MM.1S (cell line): ENCODE measurements around the gene NMB.

Experiments used
- DNase-seq: peaks from one replicate; pipeline ENCODE4 v3.0.0-alpha.2; 2015
- H2AFZ ChIP-seq: fragments of 300-600 bp; sonication (generic); 2 replicates; pipeline ENCODE4 v1.6.0; 2016; ENCODE audit warnings: antibody characterized with exemption, low read length
- H3F3A ChIP-seq: fragments of 300-600 bp; sonication (generic); 2 replicates; pipeline ENCODE4 v1.6.1; 2016; ENCODE audit warnings: mild to moderate bottlenecking, antibody characterized with exemption, low read length, moderate library complexity, mixed read lengths; ENCODE audit not compliant: insufficient read depth
- H3K27ac ChIP-seq: fragments of 300-600 bp; sonication (generic); 2 replicates; pipeline ENCODE4 v1.5.1; 2016; ENCODE audit warnings: mild to moderate bottlenecking, low read length
- H3K27me3 ChIP-seq: fragments of 300-600 bp; sonication (generic); replicated peaks from 2 replicates; pipeline ENCODE4 v1.6.0; 2016; ENCODE audit warnings: low read length; ENCODE audit not compliant: insufficient read depth
- H3K36me3 ChIP-seq: fragments of 300-600 bp; sonication (generic); replicated peaks from 2 replicates; pipeline ENCODE4 v1.6.1; 2016; ENCODE audit warnings: mild to moderate bottlenecking, low read length, mixed read lengths; ENCODE audit not compliant: insufficient read depth
- H3K4me1 ChIP-seq: fragments of 300-600 bp; sonication (generic); 2 replicates; pipeline ENCODE4 v1.6.1; 2016; ENCODE audit warnings: low read length, mixed read lengths
- H3K4me2 ChIP-seq: fragments of 300-600 bp; sonication (generic); 2 replicates; pipeline ENCODE4 v1.6.0; 2016; ENCODE audit warnings: low read depth, low read length
- H3K4me3 ChIP-seq: fragments of 300-600 bp; sonication (generic); 2 replicates; pipeline ENCODE4 v1.5.1; 2016; ENCODE audit warnings: low read length, mixed read lengths
- H3K79me2 ChIP-seq: fragments of 300-600 bp; sonication (generic); 2 replicates; pipeline ENCODE4 v1.6.1; 2016; ENCODE audit warnings: mixed run types, low read length, mixed read lengths
- H3K9ac ChIP-seq: fragments of 300-600 bp; sonication (generic); 2 replicates; pipeline ENCODE4 v1.6.1; 2016; ENCODE audit warnings: low read length, mixed read lengths
- H3K9me2 ChIP-seq: fragments of 300-600 bp; sonication (generic); replicated peaks from 2 replicates; pipeline ENCODE4 v1.6.1; 2016; ENCODE audit warnings: mild to moderate bottlenecking, low read length, mixed read lengths; ENCODE audit not compliant: insufficient read depth
- H3K9me3 ChIP-seq: fragments of 300-600 bp; sonication (generic); replicated peaks from 2 replicates; pipeline ENCODE4 v1.6.1; 2016; ENCODE audit warnings: mild to moderate bottlenecking, low read length, mixed read lengths; ENCODE audit not compliant: insufficient read depth
- H4K20me1 ChIP-seq: fragments of 300-600 bp; sonication (generic); 2 replicates; pipeline ENCODE4 v1.6.1; 2016; ENCODE audit warnings: mild to moderate bottlenecking, low read length, moderate library complexity, mixed read lengths; ENCODE audit not compliant: insufficient read depth
- EZH2 ChIP-seq: fragments of 300-600 bp; sonication (generic); optimal IDR thresholded peaks from 2 replicates; pipeline ENCODE3; 2017; ENCODE audit warnings: low read depth, mild to moderate bottlenecking, antibody characterized with exemption, low read length, mixed read lengths
- EZH2phosphoT487 ChIP-seq: fragments of 300-600 bp; sonication (generic); IDR thresholded peaks from 2 replicates; pipeline ENCODE4 v1.6.1; 2018; ENCODE audit warnings: antibody characterized with exemption, low read length
- TF ChIP-seq, protein P1 (sequence below): fragments of 300-600 bp; sonication (generic); IDR thresholded peaks from 2 replicates; pipeline ENCODE4 v1.5.1; 2016; ENCODE audit warnings: antibody characterized with exemption, low read length, mixed read lengths

Gene NMB

GRCh38 chr15:84684092-84684491 lies 26.1 kb upstream of the NMB start:
- Histone ChIP-seq H3K9me2 (no peaks in the 10 kb centered on the region), H2AFZ (no peak overlapping the region)

GRCh38 chr15:84681831-84682230 lies 23.8 kb upstream of the NMB start:
- Histone ChIP-seq H3K4me2 (no peak overlapping the region), H3K9ac (no peak overlapping the region), H3K4me1 (no peaks in the 10 kb centered on the region), H3F3A (0 out of 2 replicates have a peak, but pooled peaks cover 3% of the 10 kb centered on the region), H3K27me3 (no peaks in the 10 kb centered on the region), H3K36me3 (peaks cover 5% of the 10 kb centered on the region; the same call in 1 of the 2 replicates), H4K20me1 (no peaks in the 10 kb centered on the region), H3K27ac (no peak overlapping the region), H3K9me3 (no peaks in the 10 kb centered on the region), H3K79me2 (peaks cover 14% of the 10 kb centered on the region; the same call in 1 of the 2 replicates), H3K9me2 (no peaks in the 10 kb centered on the region), H2AFZ (no peak overlapping the region), H3K4me3 (no peak overlapping the region)
- TF ChIP-seq EZH2 (no peak), EZH2phosphoT487 (no peak)
- TF ChIP-seq, protein P1, sequence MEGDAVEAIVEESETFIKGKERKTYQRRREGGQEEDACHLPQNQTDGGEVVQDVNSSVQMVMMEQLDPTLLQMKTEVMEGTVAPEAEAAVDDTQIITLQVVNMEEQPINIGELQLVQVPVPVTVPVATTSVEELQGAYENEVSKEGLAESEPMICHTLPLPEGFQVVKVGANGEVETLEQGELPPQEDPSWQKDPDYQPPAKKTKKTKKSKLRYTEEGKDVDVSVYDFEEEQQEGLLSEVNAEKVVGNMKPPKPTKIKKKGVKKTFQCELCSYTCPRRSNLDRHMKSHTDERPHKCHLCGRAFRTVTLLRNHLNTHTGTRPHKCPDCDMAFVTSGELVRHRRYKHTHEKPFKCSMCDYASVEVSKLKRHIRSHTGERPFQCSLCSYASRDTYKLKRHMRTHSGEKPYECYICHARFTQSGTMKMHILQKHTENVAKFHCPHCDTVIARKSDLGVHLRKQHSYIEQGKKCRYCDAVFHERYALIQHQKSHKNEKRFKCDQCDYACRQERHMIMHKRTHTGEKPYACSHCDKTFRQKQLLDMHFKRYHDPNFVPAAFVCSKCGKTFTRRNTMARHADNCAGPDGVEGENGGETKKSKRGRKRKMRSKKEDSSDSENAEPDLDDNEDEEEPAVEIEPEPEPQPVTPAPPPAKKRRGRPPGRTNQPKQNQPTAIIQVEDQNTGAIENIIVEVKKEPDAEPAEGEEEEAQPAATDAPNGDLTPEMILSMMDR: no peak
- DNase-seq: no peak

More at GRCh38 chr15:84684092-84684491, 26.1 kb upstream of the NMB start:
- Histone ChIP-seq H4K20me1 (no peaks in the 10 kb centered on the region), H3F3A (0 out of 2 replicates have a peak, but pooled peaks cover 9% of the 10 kb centered on the region), H3K9me3 (no peaks in the 10 kb centered on the region), H3K4me2 (no peak overlapping the region), H3K27ac (no peak overlapping the region), H3K36me3 (peaks cover 5% of the 10 kb centered on the region; the same call in 1 of the 2 replicates), H3K4me1 (no peaks in the 10 kb centered on the region), H3K4me3 (no peak overlapping the region), H3K27me3 (no peaks in the 10 kb centered on the region), H3K9ac (no peak overlapping the region), H3K79me2 (peaks cover 19% of the 10 kb centered on the region; the same call in 1 of the 2 replicates)
- no peak for DNase-seq
- TF ChIP-seq EZH2phosphoT487: no peak
- TF ChIP-seq EZH2: no peak
- TF ChIP-seq, protein P1: no peak

DNA sequence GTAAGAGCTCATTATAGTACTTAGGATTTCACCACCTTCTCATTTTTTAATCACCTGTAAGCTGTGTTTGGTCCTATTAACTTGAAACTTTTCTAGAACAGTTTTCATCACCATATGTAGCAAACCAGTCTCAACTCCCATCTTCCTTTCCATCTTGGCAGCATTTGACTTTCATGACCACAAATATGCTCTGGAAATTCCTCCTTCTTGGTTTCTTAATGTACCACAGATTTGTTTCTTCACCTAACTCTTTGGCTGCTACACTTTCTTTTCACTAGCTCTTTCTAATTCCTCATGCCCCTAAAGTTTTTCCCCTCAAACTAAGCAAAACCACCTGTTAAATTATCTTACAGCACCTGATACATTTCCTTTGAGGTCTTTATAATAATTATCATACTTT lies 13.2 kb upstream of the NMB start:
- H3F3A ChIP-seq: no peaks in the 10 kb centered on the region
- H4K20me1 ChIP-seq: no peaks in the 10 kb centered on the region
- H3K4me2 ChIP-seq: no peak overlapping the region
- H3K9ac ChIP-seq: no peak overlapping the region
- peaks cover 8% of the 10 kb centered on the region for H3K36me3 ChIP-seq
- TF ChIP-seq, protein P1: no peak
- no peak for TF ChIP-seq EZH2
- no peak for TF ChIP-seq EZH2phosphoT487
- DNase-seq: no peak
- no peak overlapping the region for H3K27ac ChIP-seq
- no peaks in the 10 kb centered on the region for H3K9me3 ChIP-seq
- no peaks in the 10 kb centered on the region for H3K79me2 ChIP-seq
- no peak overlapping the region for H2AFZ ChIP-seq
- H3K4me3 ChIP-seq: no peak overlapping the region
- H3K4me1 ChIP-seq: no peaks in the 10 kb centered on the region
- no peaks in the 10 kb centered on the region for H3K27me3 ChIP-seq
- no peaks in the 10 kb centered on the region for H3K9me2 ChIP-seq
